KMS-11 (cell line): Measurements from ENCODE around the gene ZSWIM4.

Experiments
- H2AFZ ChIP-seq: fragments of 200-600 bp; sonication (generic); 2 replicates; pipeline ENCODE4 v1.6.1; 2016; ENCODE audit warnings: antibody characterized with exemption, mixed run types, low read depth
- H3K27ac ChIP-seq: fragments of 200-600 bp; sonication (generic); 2 replicates; pipeline ENCODE4 v1.6.1; 2016; ENCODE audit warnings: mild to moderate bottlenecking, mixed run types
- H3K27me3 ChIP-seq: fragments of 200-600 bp; sonication (generic); 2 replicates; pipeline ENCODE4 v1.6.1; 2017; ENCODE audit warnings: mild to moderate bottlenecking, low read depth, mixed run types, moderate library complexity; ENCODE audit not compliant: insufficient read depth
- H3K36me3 ChIP-seq: fragments of 200-600 bp; sonication (generic); 2 replicates; pipeline ENCODE4 v1.6.1; 2017; ENCODE audit warnings: mild to moderate bottlenecking, mixed run types; ENCODE audit not compliant: insufficient read depth
- H3K4me1 ChIP-seq: fragments of 200-600 bp; sonication (generic); 2 replicates; pipeline ENCODE4 v1.6.1; 2016; ENCODE audit warnings: mild to moderate bottlenecking, low read depth, mixed run types; ENCODE audit not compliant: poor library complexity, severe bottlenecking
- H3K4me2 ChIP-seq: fragments of 200-600 bp; sonication (generic); 2 replicates; pipeline ENCODE4 v1.7.0; 2016; ENCODE audit warnings: mild to moderate bottlenecking, mixed run types
- H3K4me3 ChIP-seq: fragments of 200-600 bp; sonication (generic); IDR thresholded peaks from 2 replicates; pipeline ENCODE4 v1.6.1; 2017; ENCODE audit warnings: low read depth, low read length, mixed read lengths; ENCODE audit not compliant: insufficient read depth
- H3K79me2 ChIP-seq: fragments of 200-600 bp; sonication (generic); 2 replicates; pipeline ENCODE4 v1.6.1; 2016; ENCODE audit warnings: low read depth, mixed run types; ENCODE audit not compliant: insufficient read depth
- H3K9ac ChIP-seq: fragments of 200-600 bp; sonication (generic); 2 replicates; pipeline ENCODE4 v1.6.1; 2016; ENCODE audit warnings: mild to moderate bottlenecking, mixed run types
- H4K20me1 ChIP-seq: fragments of 200-600 bp; sonication (generic); 2 replicates; pipeline ENCODE4 v1.6.1; 2016; ENCODE audit warnings: mild to moderate bottlenecking, mixed run types; ENCODE audit not compliant: insufficient read depth
- CTCF ChIP-seq: fragments of 200-600 bp; sonication (generic); conservative IDR thresholded peaks from 2 replicates; pipeline ENCODE4 v1.6.1; 2017; ENCODE audit warnings: low read depth, mild to moderate bottlenecking, antibody characterized with exemption, low read length, moderate library complexity, mixed read lengths

Gene ZSWIM4

DNA sequence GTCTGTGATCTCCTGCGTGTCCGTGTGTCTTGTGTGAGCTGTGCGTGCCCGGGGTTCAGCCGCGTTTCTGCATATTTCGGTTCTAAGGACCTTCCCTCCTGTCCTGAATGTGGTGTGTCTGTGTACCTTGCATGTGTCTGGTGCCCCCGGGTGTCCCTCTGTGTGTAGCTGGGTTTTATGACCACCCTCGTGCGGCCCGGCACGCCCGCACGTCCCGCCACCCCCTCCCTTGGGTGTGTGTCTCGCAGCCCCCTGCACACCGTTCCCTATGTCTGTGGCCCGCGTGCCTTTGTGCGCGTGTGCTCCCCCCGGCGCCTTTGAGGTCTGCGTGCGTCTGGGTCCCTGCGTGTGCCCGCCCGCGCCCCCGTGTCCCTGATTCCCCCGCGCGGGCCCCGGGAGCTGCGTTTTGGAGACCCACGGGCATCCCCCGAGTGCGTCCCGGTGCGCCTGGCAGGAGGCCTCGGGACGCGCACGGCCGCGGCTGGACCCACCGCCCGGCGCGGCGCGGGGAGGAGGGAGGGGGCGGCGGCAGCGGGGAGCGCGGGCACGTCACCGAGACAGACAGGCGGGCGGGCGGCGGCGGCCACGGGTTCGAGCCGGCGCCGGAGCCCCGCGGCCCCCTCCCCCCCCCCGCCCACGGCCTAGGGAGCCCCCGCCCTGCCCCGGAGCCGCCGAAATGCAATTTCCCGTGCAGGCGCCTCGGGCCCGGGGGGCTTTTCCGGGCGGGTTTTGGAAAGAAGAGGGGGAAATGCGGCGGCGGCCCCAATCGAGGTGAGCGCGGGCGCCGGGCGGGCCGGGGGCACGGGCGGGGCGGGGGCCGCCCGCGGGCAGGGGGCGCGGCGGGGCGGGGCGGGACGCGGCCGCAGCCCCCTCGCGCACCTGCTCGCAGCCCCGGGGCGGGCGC is 69.7 kb downstream of the ZSWIM4 start:
- TF ChIP-seq CTCF, result no peak
- no peak overlapping the region for H3K4me3 ChIP-seq
- H3K36me3 ChIP-seq, result no peaks in the 10 kb centered on the region
- H3K27ac ChIP-seq, result no peak overlapping the region
- H4K20me1 ChIP-seq, result no peaks in the 10 kb centered on the region
- H3K4me1 ChIP-seq, result peaks cover 9% of the 10 kb centered on the region
- no peak overlapping the region for H3K9ac ChIP-seq
- no peak overlapping the region for H2AFZ ChIP-seq
- peaks cover 47% of the 10 kb centered on the region for H3K27me3 ChIP-seq
- H3K79me2 ChIP-seq, result no peaks in the 10 kb centered on the region
- no peak overlapping the region for H3K4me2 ChIP-seq

- no peak overlapping the region for H3K9ac ChIP-seq
- H3K27ac ChIP-seq, result no peak overlapping the region
- H2AFZ ChIP-seq, result no peak overlapping the region
- no peak for TF ChIP-seq CTCF
- H3K27me3 ChIP-seq, result peaks cover 47% of the 10 kb centered on the region
- no peak overlapping the region for H3K4me2 ChIP-seq
- H3K4me1 ChIP-seq, result peaks cover 9% of the 10 kb centered on the region
- no peaks in the 10 kb centered on the region for H3K36me3 ChIP-seq
- H3K4me3 ChIP-seq, result no peak overlapping the region
- H3K79me2 ChIP-seq, result no peaks in the 10 kb centered on the region
- no peaks in the 10 kb centered on the region for H4K20me1 ChIP-seq
Measured at GRCh38 chr19:13865571-13866462, 70.6 kb downstream of the ZSWIM4 start.

GRCh38 chr19:13866463-13867046 is 71.3 kb downstream of the ZSWIM4 start:
- H2AFZ ChIP-seq, result no peak overlapping the region
- H3K27ac ChIP-seq, result no peak overlapping the region
- no peak overlapping the region for H3K4me3 ChIP-seq

More at GRCh38 chr19:13866463-13867046, 71.3 kb downstream of the ZSWIM4 start:
- Histone ChIP-seq H4K20me1 (no peaks in the 10 kb centered on the region), H3K9ac (no peak overlapping the region), H3K79me2 (no peaks in the 10 kb centered on the region), H3K4me2 (no peak overlapping the region), H3K27me3 (peaks cover 47% of the 10 kb centered on the region), H3K36me3 (no peaks in the 10 kb centered on the region), H3K4me1 (peaks cover 6% of the 10 kb centered on the region)
- TF ChIP-seq CTCF, result no peak
